T47D (cell line): ENCODE data around the gene NCKAP1.
"Not testable (repeated sequence)": the region's sequence is repeated elsewhere in the genome, so short reads cannot be mapped to it uniquely, and the experiment has no call there.

Experiments
- DNase-seq, 2 experiments: peaks; one replicate each; pipeline versions ENCODE4 v3.0.0 to v3.0.0-alpha.2; 2011 to 2012; ENCODE audit warnings: low read depth in 1 of 2, low spot score in 1 of 2
- JUND ChIP-seq: IDR thresholded peaks from 2 replicates; pipeline ENCODE4 v1.6.1; 2012; ENCODE audit warnings: low read depth
- in situ Hi-C: cut with HindIII; loops from 2 replicates; pipeline ENCODE4 v1.10.0; 2016; ENCODE audit warnings: low sequenced_read_pairs, low pct_unique_long_range_greater_than_20kb

NCKAP1 gene

GRCh38 chr2:183010112-183010511 is 28.1 kb downstream of the NCKAP1 start:
- TF ChIP-seq JUND = no peak
- DNase-seq = no peak
- in situ Hi-C loops = no loop called here

- in situ Hi-C loops = no loop called here
- no peak for DNase-seq
- no peak for TF ChIP-seq JUND
Observed at GRCh38 chr2:183009249-183009899, 28.9 kb downstream of the NCKAP1 start.

GRCh38 chr2:183001948-183002347 is 36.3 kb downstream of the NCKAP1 start:
- in situ Hi-C loops = no loop called here
- no peak for DNase-seq
- TF ChIP-seq JUND = no peak

DNA sequence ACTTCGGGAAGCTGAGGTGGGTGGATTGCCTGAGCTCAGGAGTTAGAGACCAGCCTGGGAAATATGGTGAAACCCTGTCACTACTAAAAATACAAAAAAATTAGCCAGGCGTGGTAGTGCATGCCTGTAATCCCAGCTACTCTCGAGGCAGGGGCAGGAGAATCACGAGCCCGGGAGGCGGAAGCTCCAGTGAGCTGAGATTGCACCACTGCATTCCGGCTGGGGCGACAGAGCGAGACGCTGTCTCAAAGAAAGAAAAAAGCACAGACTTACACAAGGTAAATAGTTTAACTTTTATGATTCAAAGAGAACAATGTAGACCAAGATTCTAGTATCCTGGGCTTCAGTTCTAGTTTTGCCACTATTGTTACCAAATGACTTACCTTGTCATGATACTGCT is 37.4 kb downstream of the NCKAP1 start:
- no peak for TF ChIP-seq JUND
- in situ Hi-C loops = no loop called here
- no peak for DNase-seq

GRCh38 chr2:182999348-183000028 is 38.8 kb downstream of the NCKAP1 start:
- in situ Hi-C loops = no loop called here
- DNase-seq = no peak
- no peak for TF ChIP-seq JUND

DNA sequence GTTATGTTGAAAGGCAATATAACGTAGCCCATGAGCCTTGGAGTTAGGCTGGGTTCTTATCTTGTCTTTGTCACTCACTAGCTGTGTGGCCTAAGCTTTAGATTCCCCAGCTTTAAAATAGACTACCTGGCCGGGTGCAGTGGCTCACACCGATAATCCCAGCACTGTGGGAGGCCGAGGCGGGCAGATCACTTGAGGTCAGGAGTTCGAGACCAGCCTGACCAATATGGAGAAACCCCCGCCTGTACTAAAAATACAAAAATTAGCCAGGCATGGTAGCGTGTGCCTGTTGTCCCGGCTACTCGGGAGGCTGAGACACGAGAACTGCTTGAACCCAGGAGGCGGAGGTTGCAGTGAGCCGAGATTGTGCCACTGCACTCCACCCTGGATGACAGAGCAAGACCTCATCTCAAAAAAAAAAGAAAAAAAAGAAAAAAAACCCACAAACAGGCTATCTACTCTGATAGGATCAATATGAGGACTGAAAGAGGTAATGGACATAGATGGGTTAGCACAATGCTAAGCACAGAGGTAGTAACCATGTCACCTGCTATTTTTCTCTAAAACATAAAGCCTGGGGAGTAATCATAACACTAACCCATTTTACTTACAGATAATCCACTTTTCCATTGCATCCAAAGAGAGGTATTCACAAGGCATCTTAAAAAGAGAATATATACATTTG is 43.9 kb downstream of the NCKAP1 start:
- no peak for TF ChIP-seq JUND
- in situ Hi-C loops = no loop called here
- DNase-seq = no peak

- TF ChIP-seq JUND = no peak
- no peak for DNase-seq
Observed at GRCh38 chr2:182982941-182983340, 55.3 kb downstream of the NCKAP1 start.

GRCh38 chr2:182981475-182981874 is 56.8 kb downstream of the NCKAP1 start:
- DNase-seq, in situ Hi-C loops: not testable (repeated sequence)

More at GRCh38 chr2:182982941-182983340, 55.3 kb downstream of the NCKAP1 start:
- in situ Hi-C loops = no loop called here

DNA sequence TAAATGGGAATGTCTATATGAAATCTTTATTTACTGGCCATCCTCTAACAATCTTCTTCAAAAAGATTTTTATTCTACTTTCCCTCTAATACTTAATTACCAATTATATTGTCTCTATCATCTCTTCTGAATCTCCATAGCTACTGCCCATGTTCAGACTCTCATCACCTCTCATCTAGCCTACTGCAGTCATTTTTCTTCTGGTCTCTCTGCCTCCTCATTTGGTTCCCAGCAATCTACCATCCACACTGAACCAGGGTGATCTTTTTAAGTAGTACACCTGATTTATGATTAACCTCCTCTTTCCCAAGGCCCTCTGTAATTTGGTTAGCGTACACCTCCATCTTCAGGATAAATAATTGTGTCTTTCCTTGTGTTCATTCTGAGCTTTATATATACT is 57.6 kb downstream of the NCKAP1 start:
- in situ Hi-C loops = no loop called here
- no peak for DNase-seq
- no peak for TF ChIP-seq JUND

DNA sequence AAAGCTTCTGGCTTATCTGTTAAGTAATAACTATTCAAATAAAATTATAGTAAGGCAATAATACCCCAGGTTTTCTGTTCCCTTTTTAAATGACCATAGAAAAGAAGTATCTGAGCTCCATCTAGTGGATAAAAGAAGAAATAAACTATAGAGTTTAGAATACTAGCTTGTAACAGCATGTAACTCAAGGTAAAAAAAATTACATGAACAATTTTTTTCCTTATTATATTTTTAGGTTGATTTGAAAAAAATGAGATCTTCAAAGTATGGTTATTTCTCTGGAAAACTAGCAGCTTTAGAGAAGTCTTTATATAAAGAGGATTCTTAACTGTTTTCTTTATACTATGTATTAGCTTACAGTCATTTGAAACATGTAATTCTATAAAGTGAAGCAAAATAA is 58.1 kb downstream of the NCKAP1 start:
- in situ Hi-C loops = no loop called here
- no peak for TF ChIP-seq JUND
- peak; percentile 1 to 21 for DNase-seq

DNA sequence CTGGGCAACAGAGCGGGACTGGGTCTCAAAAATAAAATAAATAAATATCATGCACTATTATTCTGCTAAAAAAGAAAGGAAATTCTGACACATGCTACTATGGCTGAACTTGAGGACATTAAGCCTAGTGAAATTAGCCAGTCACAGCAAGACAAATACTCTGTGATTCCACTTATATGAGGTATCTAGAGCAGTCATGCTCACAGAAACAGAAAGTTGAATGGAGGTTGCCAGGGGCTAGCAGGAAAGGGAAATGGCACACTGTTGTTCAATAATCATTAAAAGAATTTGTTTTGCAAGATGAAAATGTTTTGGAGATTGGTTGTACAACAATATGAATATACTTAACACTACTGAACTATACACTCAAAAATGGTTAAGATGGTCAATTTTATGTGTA is 60.8 kb downstream of the NCKAP1 start:
- in situ Hi-C loops = no loop called here
- DNase-seq = no peak
- TF ChIP-seq JUND = no peak

DNA sequence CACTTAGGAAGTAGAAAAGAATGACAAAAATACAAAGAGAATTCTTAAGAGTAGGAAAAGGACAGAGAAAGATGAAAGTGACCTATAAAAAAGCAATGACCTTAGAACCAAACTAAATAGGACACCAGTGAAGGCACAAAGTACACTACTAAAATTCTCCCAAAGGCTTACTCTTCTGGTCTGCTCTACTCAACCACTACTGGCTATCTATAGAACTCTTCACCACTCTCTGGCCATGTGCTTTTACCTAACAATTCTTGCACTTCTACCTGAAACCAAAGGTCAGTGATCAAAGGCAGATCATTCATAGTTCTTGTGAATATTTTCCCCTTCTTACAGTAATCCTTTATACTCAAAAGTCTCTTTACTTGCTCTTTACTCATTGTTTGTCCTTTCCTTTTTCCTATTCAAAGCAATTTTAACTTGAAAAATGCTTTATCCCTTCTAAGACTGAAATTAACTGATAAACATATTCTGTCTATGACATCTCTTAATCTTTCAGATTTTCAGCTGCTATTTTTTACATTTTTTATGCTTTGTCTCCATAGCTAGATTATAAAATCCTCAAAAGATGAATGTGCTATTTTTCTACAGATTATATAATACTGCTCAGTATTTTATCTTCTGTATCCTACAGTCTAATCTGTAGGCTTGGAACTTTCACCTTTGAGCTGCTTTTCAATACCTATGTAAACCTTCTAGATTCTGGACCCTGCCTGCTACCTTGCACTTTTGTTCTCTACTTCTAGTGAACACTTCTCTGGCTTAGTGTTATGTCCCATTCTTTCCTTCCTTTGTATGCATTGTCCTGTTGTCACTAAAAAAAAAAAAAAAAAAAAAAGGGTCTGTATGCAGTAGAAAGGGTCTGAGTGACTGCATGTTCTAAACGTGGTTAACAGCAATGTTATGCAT is 64.6 kb downstream of the NCKAP1 start:
- DNase-seq = no peak
- no peak for TF ChIP-seq JUND
- in situ Hi-C loops = no loop called here
